Measurements from ENCODE around the gene IGFBP5.

Gene IGFBP5

GRCh38 chr2:216687111-216687510 lies 8.2 kb downstream of the IGFBP5 start:
- in situ Hi-C loops (cut with MboI; ENCODE audit: low pct_unique_long_range_greater_than_20kb, low sequenced_read_pairs, unreplicated experiment): loop anchor here (25.0 kb wide), 1 partner anchor 1025 kb away; no protein-coding TSS in a partner anchor
- DNase-seq (ENCODE audit: low spot score): no peak
- no peak for TF ChIP-seq CTCF (IDR thresholded peaks at IDR 0.05; ENCODE audit: extremely low read depth, insufficient read depth, missing control alignments)

- no peak for TF ChIP-seq CTCF (IDR thresholded peaks at IDR 0.05; ENCODE audit: extremely low read depth, insufficient read depth, missing control alignments)
- no peak for DNase-seq (ENCODE audit: low spot score)
- in situ Hi-C loops (cut with MboI; ENCODE audit: low pct_unique_long_range_greater_than_20kb, low sequenced_read_pairs, unreplicated experiment): loop anchor here (25.0 kb wide), 1 partner anchor 1027 kb away; no protein-coding TSS in a partner anchor
Measured at GRCh38 chr2:216685327-216685875, 9.9 kb downstream of the IGFBP5 start.

DNA sequence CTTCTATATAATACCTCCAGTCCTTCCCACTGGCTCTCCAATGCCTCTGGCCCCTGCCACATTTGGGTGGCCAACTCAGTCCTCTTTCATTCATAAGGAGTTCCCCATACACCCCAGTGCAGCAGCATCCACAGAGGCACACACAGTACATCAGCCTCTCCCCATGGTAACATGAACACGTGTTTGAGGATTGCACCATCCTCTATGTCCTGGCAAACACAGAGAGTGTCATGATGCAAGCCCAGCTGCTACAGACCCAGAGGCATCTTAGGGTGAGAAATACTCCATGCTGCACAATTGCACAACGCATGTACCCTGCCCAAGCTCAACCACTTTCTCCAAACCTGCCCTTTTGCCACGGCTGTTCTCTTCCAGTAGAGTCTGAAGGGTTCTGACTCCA lies 11.5 kb downstream of the IGFBP5 start:
- no peak for TF ChIP-seq CTCF (IDR thresholded peaks at IDR 0.05; ENCODE audit: extremely low read depth, insufficient read depth, missing control alignments)
- DNase-seq (ENCODE audit: low spot score): no peak
- in situ Hi-C loops (cut with MboI; ENCODE audit: low pct_unique_long_range_greater_than_20kb, low sequenced_read_pairs, unreplicated experiment): loop anchor here (25.0 kb wide), 1 partner anchor 1028 kb away; no protein-coding TSS in a partner anchor

DNA sequence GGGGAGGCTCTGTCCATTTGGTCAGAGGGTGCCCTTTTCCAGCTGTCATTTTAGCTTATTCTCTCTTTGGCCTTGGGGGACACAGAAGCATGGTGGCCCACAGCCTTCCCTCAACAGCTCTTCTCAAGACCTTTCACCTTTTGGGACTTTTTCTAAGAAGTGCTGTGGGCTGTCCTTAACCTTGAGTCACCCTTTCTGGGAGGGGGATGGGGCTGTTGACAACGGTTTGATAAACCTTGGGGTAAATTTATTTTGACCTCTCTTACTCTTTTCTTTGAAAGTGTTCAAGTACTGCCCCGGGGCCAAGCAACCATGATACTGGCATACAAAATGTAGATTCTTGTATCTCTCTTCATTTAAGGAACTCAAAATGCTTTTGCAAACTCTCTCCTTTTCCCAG lies 13.7 kb downstream of the IGFBP5 start:
- DNase-seq (ENCODE audit: low spot score): no peak
- in situ Hi-C loops (cut with MboI; ENCODE audit: low pct_unique_long_range_greater_than_20kb, low sequenced_read_pairs, unreplicated experiment): loop anchor here (25.0 kb wide), 1 partner anchor 1031 kb away; no protein-coding TSS in a partner anchor
- TF ChIP-seq CTCF (IDR thresholded peaks at IDR 0.05; ENCODE audit: extremely low read depth, insufficient read depth, missing control alignments): no peak

- in situ Hi-C loops (cut with MboI; ENCODE audit: low pct_unique_long_range_greater_than_20kb, low sequenced_read_pairs, unreplicated experiment): loop anchor here (25.0 kb wide), 1 partner anchor 1031 kb away; no protein-coding TSS in a partner anchor
- no peak for DNase-seq (ENCODE audit: low spot score)
- no peak for TF ChIP-seq CTCF (IDR thresholded peaks at IDR 0.05; ENCODE audit: extremely low read depth, insufficient read depth, missing control alignments)
Measured at GRCh38 chr2:216680951-216681629, 14.3 kb downstream of the IGFBP5 start.

DNA sequence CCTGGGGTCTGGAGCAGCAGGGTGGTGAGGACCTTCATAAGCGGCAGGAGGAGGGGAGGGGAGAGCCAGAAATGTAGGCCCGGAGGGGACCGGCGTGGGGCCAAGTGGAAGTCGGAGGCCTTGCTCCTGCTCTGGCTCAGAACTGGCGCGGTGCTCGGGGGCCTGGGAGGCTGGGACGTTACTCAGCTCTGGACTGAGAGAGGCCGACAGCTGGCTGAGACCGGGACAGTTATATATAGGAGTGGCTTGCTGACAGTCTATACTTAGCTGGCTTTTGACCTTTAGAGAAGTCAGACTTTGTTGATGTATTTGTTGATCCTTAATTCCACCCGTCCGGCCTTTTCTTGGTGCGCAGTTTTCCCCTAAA lies 15.7 kb downstream of the IGFBP5 start:
- DNase-seq (ENCODE audit: low spot score): no peak
- in situ Hi-C loops (cut with MboI; ENCODE audit: low pct_unique_long_range_greater_than_20kb, low sequenced_read_pairs, unreplicated experiment): loop anchor here (25.0 kb wide), 1 partner anchor 1033 kb away; no protein-coding TSS in a partner anchor

More for the DNA sequence above, 15.7 kb downstream of the IGFBP5 start:
- TF ChIP-seq CTCF (IDR thresholded peaks at IDR 0.05; ENCODE audit: extremely low read depth, insufficient read depth, missing control alignments): no peak

Data from GM13977 (cell line).